Measurements from ENCODE around the gene BGLAP. TPM values are rescaled to one million over a fixed set of nuclear protein-coding genes. Genes with fewer than 3 reads are reported as not detected.

Gene BGLAP
- total RNA-seq, result 1 to 10 TPM in 1 of 4 donors, under 1 TPM in 2, not detected in 1; 0.36 to 3.4 (median 0.69) TPM

- no peak within 1 kb of the TSS for H3K4me3 ChIP-seq (ENCODE audit: low read depth, poor library complexity, severe bottlenecking)
- DNase-seq (ENCODE audit: low spot score in 2 of 2), result no peak
- intact Hi-C loops (cut with DNase I; ENCODE audit: low total_unique reads), result no loop called here
- 76 to 77% methylated on average over 13 to 14 of the region's 14 CpGs for WGBS, 2 donors
- no peak for TF ChIP-seq POLR2A (IDR thresholded peaks at IDR 0.05)
- TF ChIP-seq, protein P1, sequence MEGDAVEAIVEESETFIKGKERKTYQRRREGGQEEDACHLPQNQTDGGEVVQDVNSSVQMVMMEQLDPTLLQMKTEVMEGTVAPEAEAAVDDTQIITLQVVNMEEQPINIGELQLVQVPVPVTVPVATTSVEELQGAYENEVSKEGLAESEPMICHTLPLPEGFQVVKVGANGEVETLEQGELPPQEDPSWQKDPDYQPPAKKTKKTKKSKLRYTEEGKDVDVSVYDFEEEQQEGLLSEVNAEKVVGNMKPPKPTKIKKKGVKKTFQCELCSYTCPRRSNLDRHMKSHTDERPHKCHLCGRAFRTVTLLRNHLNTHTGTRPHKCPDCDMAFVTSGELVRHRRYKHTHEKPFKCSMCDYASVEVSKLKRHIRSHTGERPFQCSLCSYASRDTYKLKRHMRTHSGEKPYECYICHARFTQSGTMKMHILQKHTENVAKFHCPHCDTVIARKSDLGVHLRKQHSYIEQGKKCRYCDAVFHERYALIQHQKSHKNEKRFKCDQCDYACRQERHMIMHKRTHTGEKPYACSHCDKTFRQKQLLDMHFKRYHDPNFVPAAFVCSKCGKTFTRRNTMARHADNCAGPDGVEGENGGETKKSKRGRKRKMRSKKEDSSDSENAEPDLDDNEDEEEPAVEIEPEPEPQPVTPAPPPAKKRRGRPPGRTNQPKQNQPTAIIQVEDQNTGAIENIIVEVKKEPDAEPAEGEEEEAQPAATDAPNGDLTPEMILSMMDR (IDR thresholded peaks at IDR 0.05), result no peak
Measured at GRCh38 chr1:156241926-156242325, at the start of gene BGLAP. TSS of gene BGLAP (plus strand) at chr1:156242184. CDS start at chr1:156242232, 48 bp downstream.

DNA sequence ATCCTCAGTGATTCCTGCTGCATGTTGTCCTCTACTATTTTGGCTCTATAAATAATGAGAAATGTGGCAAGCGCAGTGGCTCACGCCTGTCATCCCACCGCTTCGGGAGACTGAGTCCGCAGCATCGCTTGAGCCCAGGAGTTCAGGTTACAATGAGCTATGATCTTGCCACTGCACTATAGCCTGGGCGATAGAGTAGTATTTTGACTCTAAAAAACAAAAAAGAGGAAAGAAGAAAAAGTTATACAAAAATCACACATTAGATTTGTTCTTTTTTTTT lies 48.8 kb upstream of the BGLAP start:
- H3K4me3 ChIP-seq (ENCODE audit: low read depth, poor library complexity, severe bottlenecking), result no peak overlapping the region
- WGBS, 2 donors, result 70 to 74% methylated on average over 7 of the region's 7 CpGs
- intact Hi-C loops (cut with DNase I; ENCODE audit: low total_unique reads), result no loop called here
- TF ChIP-seq, protein P1 (IDR thresholded peaks at IDR 0.05), result no peak
- TF ChIP-seq POLR2A (IDR thresholded peaks at IDR 0.05), result no peak
- DNase-seq (ENCODE audit: low spot score in 2 of 2), result no peak

- 1 to 4% methylated on average over 45 to 52 of the region's 59 CpGs for WGBS, 2 donors
- TF ChIP-seq POLR2A (IDR thresholded peaks at IDR 0.05), result no peak
- TF ChIP-seq, protein P1 (IDR thresholded peaks at IDR 0.05), result no peak
- peak; percentile 98 to 99 for DNase-seq (ENCODE audit: low spot score in 2 of 2)
- intact Hi-C loops (cut with DNase I; ENCODE audit: low total_unique reads), result no loop called here
- peak within 1 kb of the TSS; percentile 74 for H3K4me3 ChIP-seq (ENCODE audit: low read depth, poor library complexity, severe bottlenecking)
Measured at GRCh38 chr1:156193488-156194299, 48.3 kb upstream of the BGLAP start, which contains the start of gene SLC25A44. TSS of gene SLC25A44 (plus strand) at chr1:156194104. CDS start at chr1:156199848, 5,744 bp downstream.

- TF ChIP-seq POLR2A (IDR thresholded peaks at IDR 0.05), result no peak
- TF ChIP-seq, protein P1 (IDR thresholded peaks at IDR 0.05), result no peak
- peak overlapping the region; percentile 74 for H3K4me3 ChIP-seq (ENCODE audit: low read depth, poor library complexity, severe bottlenecking)
- peak in 1 of 2 donors; percentile 87 for DNase-seq (ENCODE audit: low spot score in 2 of 2)
- intact Hi-C loops (cut with DNase I; ENCODE audit: low total_unique reads), result no loop called here
- 9 to 12% methylated on average over 14 of the region's 14 CpGs for WGBS, 2 donors
Measured at GRCh38 chr1:156194300-156194652, 47.7 kb upstream of the BGLAP start.

DNA sequence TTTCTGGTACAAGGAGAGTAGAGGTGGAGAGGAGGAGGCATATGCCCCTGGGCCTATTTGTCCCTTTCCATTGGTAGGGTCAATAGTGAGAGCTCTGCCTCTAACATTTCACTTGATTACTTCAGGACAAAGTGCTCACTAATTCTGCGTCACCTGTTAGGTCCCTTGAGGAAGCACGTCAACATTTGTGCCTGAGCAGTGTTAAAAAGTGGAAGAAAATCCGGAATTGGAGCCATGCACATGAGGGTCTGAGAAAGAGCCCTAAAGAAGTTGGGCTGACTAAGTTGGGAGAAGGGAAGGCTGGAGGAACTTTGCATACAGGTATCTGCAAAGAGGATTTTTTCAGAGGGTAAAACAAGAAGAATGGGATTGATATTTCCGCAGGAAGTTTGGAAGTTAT lies 46.1 kb upstream of the BGLAP start:
- no peak for DNase-seq (ENCODE audit: low spot score in 2 of 2)
- H3K4me3 ChIP-seq (ENCODE audit: low read depth, poor library complexity, severe bottlenecking), result no peak overlapping the region
- TF ChIP-seq, protein P1 (IDR thresholded peaks at IDR 0.05), result no peak
- no peak for TF ChIP-seq POLR2A (IDR thresholded peaks at IDR 0.05)
- WGBS, 2 donors, result 63 to 69% methylated on average over 4 of the region's 4 CpGs
- intact Hi-C loops (cut with DNase I; ENCODE audit: low total_unique reads), result no loop called here
